GM11168 (cell line): ENCODE data around the gene RPS10.
"Not testable (repeated sequence)": the region's sequence is repeated elsewhere in the genome, so short reads cannot be mapped to it uniquely, and the experiment has no call there.

Experiments used
- in situ Hi-C: fragments of 300-500 bp; cut with MboI; formaldehyde crosslinking; loops from one replicate; pipeline ENCODE4 v1.12.0; 2022; ENCODE audit warnings: low sequenced_read_pairs; ENCODE audit not compliant: unreplicated experiment

Gene RPS10

DNA sequence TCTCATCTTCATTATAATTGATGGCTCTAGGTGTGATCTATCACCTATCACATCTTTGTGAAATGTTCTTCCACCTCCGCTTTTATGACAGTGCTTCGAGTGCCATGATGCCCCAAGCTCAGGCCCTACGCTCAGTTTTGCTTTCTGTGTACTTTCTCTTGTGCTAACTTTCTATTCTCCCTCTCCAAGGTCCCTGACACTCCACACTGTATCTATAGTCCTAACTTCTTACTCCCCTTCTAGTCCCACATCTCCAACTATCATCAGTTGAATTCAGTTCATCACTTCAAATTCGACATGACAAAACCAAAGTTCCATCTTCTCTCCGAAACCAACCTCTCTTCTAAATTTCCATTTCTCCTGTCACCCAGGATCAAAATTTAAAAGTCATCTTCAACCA lies 50.0 kb downstream of the RPS10 start:
- in situ Hi-C loops = no loop called here

DNA sequence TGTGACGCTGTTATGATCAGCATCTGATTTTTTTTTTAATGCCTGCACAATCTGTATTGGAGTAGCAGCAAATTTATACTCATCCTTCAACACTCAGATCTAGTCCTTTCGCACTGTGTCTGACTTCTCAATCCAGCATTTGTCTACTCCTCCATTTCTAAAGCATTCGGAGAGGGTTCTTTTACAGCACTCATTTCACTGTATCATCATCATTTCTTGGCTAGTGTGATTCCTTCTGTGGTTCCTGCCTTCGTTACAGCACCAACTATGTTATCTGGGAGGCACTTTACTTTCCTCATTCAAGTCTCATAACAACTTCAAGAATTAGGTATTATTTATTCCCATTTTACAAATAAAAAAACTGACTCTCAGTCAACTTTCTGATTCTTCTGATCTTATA lies 51.4 kb downstream of the RPS10 start:
- in situ Hi-C loops = no loop called here

GRCh38 chr6:34374069-34374468 lies 51.8 kb downstream of the RPS10 start:
- in situ Hi-C loops = no loop called here

DNA sequence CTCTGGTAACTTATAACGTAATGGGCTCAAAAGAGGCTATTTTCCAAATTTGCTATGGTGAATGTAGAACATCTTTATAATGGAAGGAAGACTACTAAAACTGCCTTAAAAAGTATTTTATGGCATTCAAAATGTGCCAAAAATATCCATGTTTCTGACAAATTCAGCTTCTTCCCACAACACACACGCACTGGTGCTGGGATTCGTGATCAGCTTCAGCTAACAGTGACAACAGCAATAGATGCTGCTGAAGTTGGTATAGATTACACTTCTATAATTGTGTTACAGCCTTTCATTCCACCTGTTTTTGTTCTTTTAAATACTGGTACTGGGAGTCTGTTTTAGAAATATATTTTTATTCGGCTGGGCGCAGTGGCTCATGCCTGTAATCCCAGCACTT lies 52.4 kb downstream of the RPS10 start:
- in situ Hi-C loops = no loop called here

GRCh38 chr6:34371865-34372264 lies 54.0 kb downstream of the RPS10 start:
- in situ Hi-C loops = not testable (repeated sequence)

DNA sequence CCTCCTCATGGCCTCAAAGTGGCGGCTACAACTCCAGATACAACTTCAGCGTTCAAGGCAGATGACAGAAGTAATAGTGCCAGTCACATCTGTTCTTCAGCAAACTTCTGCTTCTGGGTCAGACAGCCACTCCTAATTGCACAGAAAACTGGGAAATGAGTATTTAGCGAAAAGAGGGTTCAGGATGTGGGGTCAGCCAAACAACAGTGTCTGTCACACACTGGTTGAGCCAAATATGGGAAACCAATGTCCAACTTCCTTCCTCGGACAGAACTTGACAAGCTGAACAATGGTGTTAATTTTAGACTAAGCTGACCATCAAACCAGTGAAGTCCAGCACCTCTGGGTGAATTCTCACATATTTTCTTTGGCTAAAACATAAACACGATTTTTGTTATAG lies 55.5 kb downstream of the RPS10 start:
- in situ Hi-C loops = no loop called here

GRCh38 chr6:34369385-34369784 lies 56.5 kb downstream of the RPS10 start:
- in situ Hi-C loops = no loop called here
